Endodermal cell (in vitro differentiated cells): ENCODE data around the gene RIPK1. TPM values are rescaled to one million over a fixed set of nuclear protein-coding genes. Genes with fewer than 3 reads are reported as not detected.

ENCODE experiments used
- DNase-seq: peaks from one replicate; pipeline ENCODE4 v3.0.0-alpha.2; 2017
- H3K27ac ChIP-seq: 2 replicates; pipeline ENCODE4 v1.5.1; 2013; ENCODE audit warnings: mild to moderate bottlenecking, low read depth, low read length, moderate library complexity
- H3K27me3 ChIP-seq: 2 replicates; pipeline ENCODE4 v1.6.1; 2013; ENCODE audit warnings: mild to moderate bottlenecking, low read length, moderate library complexity; ENCODE audit not compliant: insufficient read depth, control insufficient read depth, poor library complexity, severe bottlenecking
- H3K36me3 ChIP-seq: 2 replicates; pipeline ENCODE4 v1.7.0; 2013; ENCODE audit warnings: mild to moderate bottlenecking, low read length, moderate library complexity; ENCODE audit not compliant: control insufficient read depth, insufficient read depth
- H3K4me1 ChIP-seq: one replicate; pipeline ENCODE4 v1.7.0; 2013; ENCODE audit warnings: low read length; ENCODE audit not compliant: control insufficient read depth, insufficient read depth
- H3K4me3 ChIP-seq: 2 replicates; pipeline ENCODE4 v1.5.1; 2013; ENCODE audit warnings: mild to moderate bottlenecking, low read length, moderate library complexity
- H3K9ac ChIP-seq: 2 replicates; pipeline ENCODE4 v1.6.1; 2013; ENCODE audit warnings: mild to moderate bottlenecking, low read length, moderate library complexity; ENCODE audit not compliant: poor library complexity, severe bottlenecking; ENCODE audit errors: extremely low read depth
- H3K9me3 ChIP-seq: 2 replicates; pipeline ENCODE4 v1.6.1; 2013; ENCODE audit warnings: mild to moderate bottlenecking, low read length, moderate library complexity; ENCODE audit not compliant: control insufficient read depth
- H3K27ac Mint-ChIP-seq: 2 replicates; pipeline ENCODE4 v1.8.0; 2020; ENCODE audit warnings: mixed read lengths
- H3K27me3 Mint-ChIP-seq: 2 replicates; pipeline ENCODE4 v1.8.0; 2021; ENCODE audit warnings: mild to moderate bottlenecking, mixed read lengths; ENCODE audit not compliant: insufficient read depth
- H3K36me3 Mint-ChIP-seq: 2 replicates; pipeline ENCODE4 v1.8.0; 2020; ENCODE audit warnings: low read depth, mixed read lengths
- H3K4me1 Mint-ChIP-seq: 2 replicates; pipeline ENCODE4 v1.8.0; 2020; ENCODE audit warnings: mixed read lengths
- H3K4me3 Mint-ChIP-seq: 2 replicates; pipeline ENCODE4 v1.8.0; 2020; ENCODE audit warnings: mild to moderate bottlenecking, moderate library complexity, mixed read lengths
- H3K9me3 Mint-ChIP-seq: 2 replicates; pipeline ENCODE4 v1.8.0; 2020; ENCODE audit warnings: mild to moderate bottlenecking, mixed read lengths
- CTCF ChIP-seq: fragments of 200-600 bp; sonication (generic); conservative IDR thresholded peaks from 2 replicates; pipeline ENCODE4 v1.5.0; 2021; ENCODE audit warnings: antibody characterized with exemption, mild to moderate bottlenecking
- WGBS, 2 experiments: methylation state at CpG; one replicate each; pipeline versions ENCODE4 v1.1.5 to v1.1.7; 2013; ENCODE audit warnings: missing lambda C conversion rate in 2 of 2, mixed read lengths in 1 of 2; ENCODE audit not compliant: insufficient coverage in 1 of 2, insufficient read length in 1 of 2; 5-methylcytosine and 5-hydroxymethylcytosine counted together
- total RNA-seq, 2 donors: library from RNA; stranded (reverse); fragmentation: NEBNext Ultra II Directional in 1 of 2; extraction: Animal tissue kit (Norgen Biotek cat#: 25700) in 1 of 2; gene quantifications; 2 replicates in 1 of 2; 3 replicates in 1 of 2; pipeline ENCODE4 v1.2.1, GENCODE V29; 2021

Gene RIPK1
- total RNA-seq, 2 donors from 2014 or later: 10.2 to 18.7 TPM

GRCh38 chr6:3120765-3121089 is 52.4 kb downstream of the RIPK1 start:
- H3K27me3 ChIP-seq: no peaks in the 10 kb centered on the region
- H3K4me1 ChIP-seq: no peaks in the 10 kb centered on the region
- DNase-seq: no peak
- H3K4me3 ChIP-seq: no peak overlapping the region
- no peaks in the 10 kb centered on the region for H3K9me3 ChIP-seq
- Mint-ChIP-seq H3K27ac (no peak overlapping the region), H3K9me3 (no peaks in the 10 kb centered on the region), H3K4me1 (peaks cover 14% of the 10 kb centered on the region), H3K36me3 (no peaks in the 10 kb centered on the region), H3K4me3 (no peak overlapping the region), H3K27me3 (no peaks in the 10 kb centered on the region)
- H3K36me3 ChIP-seq: peaks cover 3% of the 10 kb centered on the region
- no peak overlapping the region for H3K27ac ChIP-seq
- 95% methylated on average over 3 to 5 of the region's 5 CpGs for WGBS, 2 experiments
- no peak overlapping the region for H3K9ac ChIP-seq
- TF ChIP-seq CTCF: no peak

- 94 to 95% methylated on average over 6 to 9 of the region's 9 CpGs for WGBS, 2 experiments
- Histone ChIP-seq H3K9ac (no peak overlapping the region), H3K9me3 (no peaks in the 10 kb centered on the region), H3K4me3 (no peak overlapping the region), H3K36me3 (peaks cover 9% of the 10 kb centered on the region), H3K27me3 (no peaks in the 10 kb centered on the region), H3K27ac (no peak overlapping the region), H3K4me1 (no peaks in the 10 kb centered on the region)
- DNase-seq: no peak
- TF ChIP-seq CTCF: no peak
- Mint-ChIP-seq H3K27me3 (no peaks in the 10 kb centered on the region), H3K4me3 (no peak overlapping the region), H3K9me3 (no peaks in the 10 kb centered on the region), H3K36me3 (peaks cover 7% of the 10 kb centered on the region), H3K4me1 (peaks cover 9% of the 10 kb centered on the region), H3K27ac (no peak overlapping the region)
Observed at GRCh38 chr6:3122823-3123182, 54.5 kb downstream of the RIPK1 start.

- 91 to 97% methylated on average over 7 to 8 of the region's 8 CpGs for WGBS, 2 experiments
- TF ChIP-seq CTCF: no peak
- no peak overlapping the region for H3K4me3 ChIP-seq
- peaks cover 25% of the 10 kb centered on the region for H3K36me3 ChIP-seq
- no peak overlapping the region for H3K27ac ChIP-seq
- H3K36me3 Mint-ChIP-seq: peaks cover 21% of the 10 kb centered on the region
- no peaks in the 10 kb centered on the region for H3K4me1 ChIP-seq
- DNase-seq: no peak
- H3K9me3 Mint-ChIP-seq: no peaks in the 10 kb centered on the region
- no peak overlapping the region for H3K27ac Mint-ChIP-seq
- H3K4me3 Mint-ChIP-seq: no peak overlapping the region
- no peaks in the 10 kb centered on the region for H3K9me3 ChIP-seq
- H3K27me3 ChIP-seq: no peaks in the 10 kb centered on the region
- H3K9ac ChIP-seq: no peak overlapping the region
- H3K4me1 Mint-ChIP-seq: no peaks in the 10 kb centered on the region
- H3K27me3 Mint-ChIP-seq: no peaks in the 10 kb centered on the region
Observed at GRCh38 chr6:3124667-3125066, 56.4 kb downstream of the RIPK1 start.
